ENCODE results near the gene CXADR.

Gene CXADR

DNA sequence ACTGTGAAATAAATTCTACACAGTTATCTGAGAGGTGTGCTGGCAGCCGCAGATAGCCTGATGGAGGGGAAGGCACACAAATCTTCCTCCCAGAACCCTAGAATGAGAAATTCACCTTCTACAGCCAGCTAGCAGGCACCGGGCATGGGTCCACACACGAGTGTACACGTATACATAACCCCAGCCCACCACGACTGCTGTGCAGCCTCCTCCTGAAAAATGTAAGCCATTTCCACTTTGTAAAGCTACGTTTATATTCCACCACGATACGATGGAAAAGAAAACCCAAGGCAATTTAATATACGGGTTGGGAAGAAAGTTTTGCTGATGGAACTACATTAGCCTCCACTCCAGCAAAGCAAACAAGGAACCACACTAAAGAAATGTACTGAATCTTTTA is 98.1 kb downstream of the CXADR start:
- no peak for DNase-seq

- peak; percentile 84 for DNase-seq
These were observed 98.7 kb downstream of the CXADR start for GRCh38 chr21:17611414-17612022.

DNA sequence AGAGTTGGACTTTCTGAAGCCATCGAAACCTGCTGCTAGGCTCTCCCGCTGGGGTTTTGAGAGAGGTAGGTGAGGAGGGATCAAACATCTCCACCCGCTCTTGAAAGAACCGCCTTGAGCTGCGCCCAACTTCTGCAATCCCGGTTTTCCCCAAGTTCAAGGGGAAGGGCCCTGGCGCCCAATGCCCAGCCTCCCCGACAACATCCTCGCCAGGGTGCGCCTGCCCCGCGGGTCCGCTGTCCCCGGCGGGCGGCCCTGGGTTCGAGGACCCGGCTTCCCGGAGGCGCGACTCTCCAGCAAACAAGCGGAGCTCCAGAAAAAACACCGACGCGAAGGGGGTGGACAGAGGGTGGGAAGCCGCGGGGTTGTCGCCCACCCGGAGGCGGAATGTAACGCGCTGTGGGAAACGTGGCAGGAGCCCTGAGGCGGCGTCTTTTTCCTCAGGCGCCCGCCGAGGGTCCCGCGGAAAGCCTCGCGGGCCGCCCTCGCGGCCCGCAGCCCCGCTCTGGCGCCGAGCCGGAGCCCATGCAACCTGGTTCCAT is 99.3 kb downstream of the CXADR start:
- no peak for DNase-seq

DNA sequence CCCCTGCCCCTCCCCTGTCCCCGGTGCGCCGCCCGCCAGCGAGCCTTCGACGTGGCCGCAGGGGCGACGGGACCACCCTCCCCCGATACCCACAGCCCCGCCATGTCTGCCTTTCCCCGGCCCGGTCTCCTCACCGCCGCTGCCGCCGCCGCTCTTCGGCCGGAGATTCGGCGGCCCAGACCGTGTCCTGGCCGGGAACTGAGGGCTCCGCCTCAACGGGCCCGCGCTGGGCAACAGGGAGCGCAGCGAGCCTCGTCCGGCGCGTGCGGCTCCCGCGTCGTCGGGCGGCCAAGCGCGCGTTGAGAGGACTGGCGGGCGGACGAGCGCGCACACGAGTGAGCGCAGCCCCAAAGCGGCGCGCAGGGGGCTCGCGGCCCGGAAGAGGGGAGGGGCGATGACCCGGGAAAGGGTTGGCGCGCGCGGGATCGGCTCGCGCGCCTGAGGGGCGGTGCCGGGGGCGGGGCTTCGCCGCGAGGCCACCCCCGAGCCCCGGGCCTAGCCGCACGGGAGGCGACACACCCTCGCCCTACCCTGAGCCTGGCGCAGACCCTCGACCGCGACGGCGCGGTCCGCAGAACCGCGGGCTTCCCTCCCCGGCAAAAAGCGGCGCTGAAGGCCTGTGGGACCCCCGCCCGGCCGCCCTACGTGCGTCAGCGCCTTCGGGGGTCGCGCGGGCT is 99.9 kb downstream of the CXADR start, which contains the start of gene BTG3:
Gene BTG3, minus strand, starts transcription at position 337 of the 677 bp plus-strand sequence. CDS start 3,757 bp downstream, outside the sequence.
- peak; percentile 80 for DNase-seq

- DNase-seq: peak; percentile 5
These were observed 100.4 kb downstream of the CXADR start for GRCh38 chr21:17613242-17613676.

DNA sequence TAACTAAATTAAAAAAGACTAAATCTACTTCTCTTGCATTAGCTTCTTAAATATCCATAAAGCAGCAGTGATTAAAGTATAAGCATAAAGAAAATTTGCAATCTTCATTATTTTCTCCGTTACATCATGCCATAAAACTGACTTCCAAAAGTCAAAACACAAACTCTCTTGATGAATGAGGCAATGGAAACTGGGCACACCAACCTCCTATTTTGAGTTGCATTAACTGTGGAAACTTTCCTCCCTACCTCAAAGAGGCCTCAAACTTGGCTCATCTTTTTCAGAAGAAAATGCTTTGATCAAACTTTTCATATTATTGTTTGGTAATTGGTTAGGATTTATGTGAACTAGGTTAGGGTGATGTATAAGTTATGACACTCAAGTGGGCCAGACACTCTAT is 104.0 kb downstream of the CXADR start:
- DNase-seq: no peak

DNA sequence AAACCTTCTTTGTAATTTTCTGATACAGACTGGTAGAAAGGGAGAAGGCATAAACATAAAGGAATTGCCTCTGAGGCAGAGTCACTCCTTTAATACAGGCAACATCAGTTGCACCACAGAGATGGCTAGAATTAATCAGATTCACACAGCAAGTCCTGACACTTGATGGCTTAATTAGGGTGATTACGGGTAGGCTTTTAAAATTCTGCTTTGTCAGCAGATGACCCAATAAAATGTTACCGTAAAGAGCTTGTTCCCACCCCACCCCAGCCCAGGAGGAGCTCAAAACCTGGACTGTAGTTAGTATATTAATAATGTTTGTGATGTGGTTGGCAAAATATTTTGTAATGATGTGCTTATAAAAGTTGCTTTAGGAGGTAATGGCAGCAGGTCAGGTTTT is 109.2 kb downstream of the CXADR start:
- no peak for DNase-seq

DNA sequence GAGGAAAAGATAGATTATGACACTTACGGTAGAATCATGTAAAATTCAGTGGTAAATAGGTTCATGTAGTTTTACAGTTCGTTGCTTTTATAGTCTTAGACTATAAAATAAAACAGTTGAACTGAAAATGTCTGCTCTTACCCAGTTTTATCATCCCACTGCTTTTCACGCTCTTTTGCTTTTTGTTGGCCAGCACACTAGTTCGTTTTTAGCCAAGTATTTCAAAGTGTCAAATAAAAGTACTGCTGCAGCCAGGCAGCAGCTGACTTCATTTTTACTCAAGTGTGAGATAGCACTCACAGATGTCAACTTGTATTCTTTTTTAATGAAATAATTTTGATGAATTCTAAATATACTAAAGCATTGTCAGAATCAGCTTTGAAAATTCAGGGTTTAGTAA is 118.4 kb downstream of the CXADR start:
- DNase-seq: no peak

GRCh38 chr21:17636711-17637110 is 123.9 kb downstream of the CXADR start:
- no peak for DNase-seq

DNA sequence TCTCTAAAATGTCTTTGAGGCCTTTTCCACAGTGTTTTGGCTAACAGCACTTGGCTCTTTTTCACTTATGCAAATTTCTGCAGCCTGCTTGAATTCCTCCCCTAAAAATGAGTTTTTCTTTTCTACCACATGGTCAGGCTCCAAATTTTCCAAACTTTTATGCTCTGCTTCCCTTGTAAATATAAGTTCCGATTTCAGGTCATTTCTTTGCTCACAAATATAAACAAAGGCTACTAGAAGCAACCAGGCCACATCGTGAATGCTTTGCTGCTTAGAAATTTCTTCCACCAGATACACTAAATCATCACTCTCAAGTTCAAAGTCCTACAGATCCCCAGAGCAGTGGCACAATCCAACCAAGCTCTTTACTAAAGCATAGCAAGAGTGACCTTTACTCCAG is 128.0 kb downstream of the CXADR start:
- no peak for DNase-seq

All from activated naive CD4-positive, alpha-beta T cell treated with Interleukin-2 at 50 U/mL for 16 hours (primary cell).